ENCODE measurements around the gene FLNB.

- no peak for TF ChIP-seq CTCF (IDR thresholded peaks at IDR 0.05)
- TF ChIP-seq POLR2A (IDR thresholded peaks at IDR 0.05) = no peak
Observed at GRCh38 chr3:57980416-57980815, 27.8 kb upstream of the FLNB start.

Measured in prostate gland (tissue), 2 donors.